ENCODE data around the gene MGLL. TPM values are rescaled to one million over a fixed set of nuclear protein-coding genes. Genes with fewer than 3 reads are reported as not detected.
A peak's percentile ranks its signal among the peaks of the same experiment; 100 is the strongest.

MGLL gene
- total and polyA plus RNA-seq, 8 donors, result 10.5 to 118 (median 37.9) TPM

DNA sequence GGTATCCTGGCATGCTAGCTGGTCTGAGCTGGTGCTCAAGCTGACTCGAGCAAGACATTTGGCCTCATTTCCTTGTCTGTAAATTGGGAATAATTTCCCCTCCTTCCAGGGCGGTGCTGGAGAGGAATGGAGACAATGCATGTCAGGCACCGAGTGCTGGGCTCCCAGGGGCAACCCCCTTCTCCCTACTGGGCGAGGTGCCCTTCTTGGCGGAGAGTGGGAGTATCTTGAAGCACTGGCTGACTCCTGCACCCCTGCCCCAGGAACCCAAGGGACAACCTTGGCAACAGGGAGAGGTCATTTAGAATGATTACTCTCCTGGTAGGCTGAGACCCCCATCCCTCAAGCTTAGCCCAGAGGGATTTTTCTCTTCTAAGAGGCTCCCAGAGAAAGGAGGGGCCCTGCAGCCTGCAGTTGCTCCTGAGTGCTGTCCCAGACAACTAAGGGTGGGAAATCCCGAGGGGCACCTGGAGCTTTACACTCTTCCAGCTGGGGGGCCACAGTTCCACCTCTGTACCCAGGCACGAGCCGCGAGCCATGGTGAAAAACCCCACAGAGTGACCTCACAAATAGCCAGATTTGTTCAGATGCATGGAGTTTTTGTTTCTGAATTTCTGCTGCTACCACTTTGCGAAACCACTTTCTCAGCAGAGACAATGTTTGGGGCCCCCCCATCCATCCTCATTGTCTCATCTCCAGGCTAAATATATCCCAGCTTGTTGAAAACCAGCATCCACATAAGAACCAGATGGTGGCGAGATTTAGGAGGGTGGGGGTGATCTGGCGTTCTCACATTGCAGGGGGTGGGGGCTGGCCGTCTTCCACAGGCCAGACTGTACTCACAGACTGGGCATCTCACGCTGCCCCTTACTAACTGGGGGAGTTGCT is 104.7 kb downstream of the MGLL start:
- H3K9me3 ChIP-seq, result no peaks in the 10 kb centered on the region
- peaks cover 0 to 29% (median 4%) of the 10 kb centered on the region in 4 donors for H3K36me3 ChIP-seq
- peaks cover 6 to 50% (median 25%) of the 10 kb centered on the region in 4 donors for H3K4me1 ChIP-seq
- no peaks in the 10 kb centered on the region for H3K27me3 ChIP-seq
- no peak overlapping the region for H3K27ac ChIP-seq
- intact Hi-C loops (cut with DNase I; ENCODE audit: low total_unique reads), result no loop called here
- 79 to 86% (median 83%) methylated on average over 13 to 14 of the region's 14 CpGs for WGBS, 5 donors
- peak in 1 of 2 donors; percentile 59 for DNase-seq
- H3K4me3 ChIP-seq, result no peak overlapping the region
- TF ChIP-seq EP300 (IDR thresholded peaks at IDR 0.05), result no peak
- no peak for TF ChIP-seq POLR2A (IDR thresholded peaks at IDR 0.05)
- TF ChIP-seq, protein P1, sequence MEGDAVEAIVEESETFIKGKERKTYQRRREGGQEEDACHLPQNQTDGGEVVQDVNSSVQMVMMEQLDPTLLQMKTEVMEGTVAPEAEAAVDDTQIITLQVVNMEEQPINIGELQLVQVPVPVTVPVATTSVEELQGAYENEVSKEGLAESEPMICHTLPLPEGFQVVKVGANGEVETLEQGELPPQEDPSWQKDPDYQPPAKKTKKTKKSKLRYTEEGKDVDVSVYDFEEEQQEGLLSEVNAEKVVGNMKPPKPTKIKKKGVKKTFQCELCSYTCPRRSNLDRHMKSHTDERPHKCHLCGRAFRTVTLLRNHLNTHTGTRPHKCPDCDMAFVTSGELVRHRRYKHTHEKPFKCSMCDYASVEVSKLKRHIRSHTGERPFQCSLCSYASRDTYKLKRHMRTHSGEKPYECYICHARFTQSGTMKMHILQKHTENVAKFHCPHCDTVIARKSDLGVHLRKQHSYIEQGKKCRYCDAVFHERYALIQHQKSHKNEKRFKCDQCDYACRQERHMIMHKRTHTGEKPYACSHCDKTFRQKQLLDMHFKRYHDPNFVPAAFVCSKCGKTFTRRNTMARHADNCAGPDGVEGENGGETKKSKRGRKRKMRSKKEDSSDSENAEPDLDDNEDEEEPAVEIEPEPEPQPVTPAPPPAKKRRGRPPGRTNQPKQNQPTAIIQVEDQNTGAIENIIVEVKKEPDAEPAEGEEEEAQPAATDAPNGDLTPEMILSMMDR (IDR thresholded peaks at IDR 0.05), result no peak
- no peak for TF ChIP-seq POLR2AphosphoS5 (IDR thresholded peaks at IDR 0.05)

DNA sequence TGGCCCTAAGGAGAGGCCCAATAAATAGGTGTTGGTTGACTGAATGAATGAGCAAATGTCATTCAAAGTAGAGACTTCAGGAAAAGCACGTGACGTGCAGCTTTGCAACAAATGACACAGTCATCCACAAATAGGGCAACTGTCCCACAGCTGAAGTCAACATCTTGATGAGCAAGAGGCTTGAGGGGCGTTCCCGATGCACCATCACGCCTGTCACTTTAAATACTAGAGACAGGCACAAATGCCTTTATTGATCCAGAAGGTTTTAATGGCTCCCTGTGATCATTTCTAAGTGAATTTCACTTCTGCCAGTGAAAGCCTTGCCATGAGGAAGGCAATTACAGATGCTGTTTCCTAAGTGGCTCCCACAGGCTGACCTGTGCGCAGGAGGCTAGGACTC is 105.9 kb downstream of the MGLL start:
- Histone ChIP-seq H3K4me3 (no peak overlapping the region), H3K4me1 (peaks cover 0 to 39% (median 13%) of the 10 kb centered on the region in 4 donors), H3K36me3 (peaks cover 0 to 25% (median 4%) of the 10 kb centered on the region in 4 donors), H3K27ac (no peak overlapping the region), H3K9me3 (no peaks in the 10 kb centered on the region), H3K27me3 (no peaks in the 10 kb centered on the region)
- intact Hi-C loops (cut with DNase I; ENCODE audit: low total_unique reads), result no loop called here
- no peak for DNase-seq
- TF ChIP-seq, protein P1 (IDR thresholded peaks at IDR 0.05), result no peak
- no peak for TF ChIP-seq POLR2A (IDR thresholded peaks at IDR 0.05)
- TF ChIP-seq POLR2AphosphoS5 (IDR thresholded peaks at IDR 0.05), result no peak
- TF ChIP-seq EP300 (IDR thresholded peaks at IDR 0.05), result no peak
- WGBS, 5 donors, result 91 to 98% (median 96%) methylated on average over 6 of the region's 6 CpGs

DNA sequence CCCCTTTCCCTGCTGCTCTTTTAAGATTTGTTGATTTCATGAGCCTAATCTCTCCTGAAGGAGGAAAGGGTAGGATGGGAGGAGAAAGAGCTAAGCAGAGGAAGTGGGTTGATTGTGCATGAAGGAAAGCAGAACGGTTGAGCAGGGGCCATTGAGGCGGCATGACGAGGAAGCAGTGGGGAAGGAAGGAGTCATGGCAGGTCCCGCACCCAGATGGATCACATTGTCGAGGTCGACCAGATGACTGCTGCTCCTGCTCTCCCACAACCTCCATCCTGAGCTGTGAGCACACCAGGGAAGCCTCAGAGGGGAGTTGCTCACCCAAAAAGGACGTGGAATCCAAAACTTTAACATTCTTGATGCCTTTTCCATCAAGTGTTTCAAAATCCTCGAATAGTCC is 106.8 kb downstream of the MGLL start:
- no peak for DNase-seq
- no peak overlapping the region for H3K27ac ChIP-seq
- peaks cover 0 to 32% (median 9%) of the 10 kb centered on the region in 4 donors for H3K4me1 ChIP-seq
- intact Hi-C loops (cut with DNase I; ENCODE audit: low total_unique reads), result no loop called here
- no peak overlapping the region for H3K4me3 ChIP-seq
- no peaks in the 10 kb centered on the region for H3K27me3 ChIP-seq
- H3K36me3 ChIP-seq, result peaks cover 0 to 25% (median 4%) of the 10 kb centered on the region in 4 donors
- 59 to 73% (median 70%) methylated on average over 8 of the region's 8 CpGs for WGBS, 5 donors
- H3K9me3 ChIP-seq, result no peaks in the 10 kb centered on the region
- TF ChIP-seq EP300 (IDR thresholded peaks at IDR 0.05) (no peak), POLR2A (IDR thresholded peaks at IDR 0.05) (no peak), POLR2AphosphoS5 (IDR thresholded peaks at IDR 0.05) (no peak)
- TF ChIP-seq, protein P1 (IDR thresholded peaks at IDR 0.05), result no peak

DNA sequence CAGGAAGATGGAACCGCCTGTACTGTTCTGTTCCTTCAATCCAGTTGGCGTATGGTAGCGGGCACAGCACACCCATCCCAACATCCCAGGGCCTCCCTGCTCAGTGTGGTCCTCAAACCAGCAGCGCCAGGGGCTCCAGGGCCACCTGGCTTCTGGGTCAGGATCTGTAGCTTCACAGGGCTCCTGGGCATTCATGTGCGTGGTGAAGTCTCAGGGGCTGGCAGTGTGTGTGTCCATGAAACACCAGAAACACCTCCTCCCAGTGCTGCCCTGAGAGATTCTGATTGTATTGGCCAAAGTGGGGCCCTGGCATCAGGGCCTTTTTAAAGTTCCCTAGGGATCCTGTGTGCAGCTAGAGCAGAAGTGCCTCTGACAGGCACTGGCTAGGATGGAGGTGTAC is 107.4 kb downstream of the MGLL start:
- H3K27me3 ChIP-seq, result no peaks in the 10 kb centered on the region
- 94 to 100% (median 98%) methylated on average over 1 to 5 of the region's 5 CpGs for WGBS, 5 donors
- TF ChIP-seq POLR2A (IDR thresholded peaks at IDR 0.05), result no peak
- TF ChIP-seq EP300 (IDR thresholded peaks at IDR 0.05), result no peak
- TF ChIP-seq POLR2AphosphoS5 (IDR thresholded peaks at IDR 0.05), result no peak
- TF ChIP-seq, protein P1 (IDR thresholded peaks at IDR 0.05), result no peak
- H3K4me1 ChIP-seq, result peaks cover 0 to 36% (median 9%) of the 10 kb centered on the region in 4 donors
- intact Hi-C loops (cut with DNase I; ENCODE audit: low total_unique reads), result no loop called here
- H3K4me3 ChIP-seq, result no peak overlapping the region
- no peaks in the 10 kb centered on the region for H3K9me3 ChIP-seq
- DNase-seq, result no peak
- peaks cover 0 to 18% (median 4%) of the 10 kb centered on the region in 4 donors for H3K36me3 ChIP-seq
- H3K27ac ChIP-seq, result peak overlapping the region in 2 of 5 donors; percentile 9 to 20
